ENCODE measurements around the gene RAET1E.
"Not testable (repeated sequence)": the region's sequence is repeated elsewhere in the genome, so short reads cannot be mapped to it uniquely, and the experiment has no call there.

Gene RAET1E

GRCh38 chr6:149897855-149898744 lies at the start of gene RAET1E:
RAET1E (minus strand) TSS chr6:149898113; CDS start chr6:149890901, 7,212 bp downstream.
- DNase-seq (ENCODE audit: low spot score) = no peak

GRCh38 chr6:149947533-149947932 lies 49.6 kb upstream of the RAET1E start:
- not testable (repeated sequence) for DNase-seq (ENCODE audit: low spot score)

GRCh38 chr6:149946631-149947030 lies 48.7 kb upstream of the RAET1E start:
- not testable (repeated sequence) for DNase-seq (ENCODE audit: low spot score)

- DNase-seq (ENCODE audit: low spot score) = not testable (repeated sequence)
Measured at GRCh38 chr6:149945276-149945675, 47.4 kb upstream of the RAET1E start.

- DNase-seq (ENCODE audit: low spot score) = not testable (repeated sequence)
Measured at GRCh38 chr6:149943321-149943720, 45.4 kb upstream of the RAET1E start.

- DNase-seq (ENCODE audit: low spot score) = no peak
Measured at GRCh38 chr6:149942461-149942829, 44.5 kb upstream of the RAET1E start.

- DNase-seq (ENCODE audit: low spot score) = peak; percentile 96
Measured at GRCh38 chr6:149941583-149942460, 43.9 kb upstream of the RAET1E start, which contains the start of gene ULBP2. ULBP2 (plus strand) TSS chr6:149942014; CDS start chr6:149942073, 59 bp downstream.

GRCh38 chr6:149940672-149940982 lies 42.7 kb upstream of the RAET1E start:
- DNase-seq (ENCODE audit: low spot score) = no peak

GRCh38 chr6:149939909-149940671 lies 42.2 kb upstream of the RAET1E start:
- DNase-seq (ENCODE audit: low spot score) = no peak

GRCh38 chr6:149939356-149939648 lies 41.4 kb upstream of the RAET1E start:
- DNase-seq (ENCODE audit: low spot score) = no peak

- DNase-seq (ENCODE audit: low spot score) = peak; percentile 22
Measured at GRCh38 chr6:149938571-149939355, 40.9 kb upstream of the RAET1E start.

GRCh38 chr6:149938013-149938570 lies 40.2 kb upstream of the RAET1E start:
- DNase-seq (ENCODE audit: low spot score) = not testable (repeated sequence)

- no peak for DNase-seq (ENCODE audit: low spot score)
Measured at GRCh38 chr6:149936743-149937142, 38.8 kb upstream of the RAET1E start.

GRCh38 chr6:149935668-149936067 lies 37.8 kb upstream of the RAET1E start:
- DNase-seq (ENCODE audit: low spot score) = no peak

- DNase-seq (ENCODE audit: low spot score) = peak; percentile 59
Measured at GRCh38 chr6:149935246-149935645, 37.3 kb upstream of the RAET1E start.

- DNase-seq (ENCODE audit: low spot score) = peak; percentile 77
Measured at GRCh38 chr6:149934249-149935156, 36.6 kb upstream of the RAET1E start.

- DNase-seq (ENCODE audit: low spot score) = no peak
Measured at GRCh38 chr6:149933461-149933860, 35.5 kb upstream of the RAET1E start.

GRCh38 chr6:149933036-149933435 lies 35.1 kb upstream of the RAET1E start:
- DNase-seq (ENCODE audit: low spot score) = no peak

GRCh38 chr6:149931501-149931900 lies 33.6 kb upstream of the RAET1E start:
- DNase-seq (ENCODE audit: low spot score) = no peak

- no peak for DNase-seq (ENCODE audit: low spot score)
Measured at GRCh38 chr6:149929422-149929821, 31.5 kb upstream of the RAET1E start.
